Peyer's patch (tissue), 4 donors: ENCODE measurements around the gene POLR2J2.
"Not testable (repeated sequence)": the region's sequence is repeated elsewhere in the genome, so short reads cannot be mapped to it uniquely, and the experiment has no call there.

Experiments
- CTCF ChIP-seq, 6 experiments: fragments of 450-650 bp in 4 of 6; fragments of 200-600 bp in 2 of 6; sonication (generic) in 1 of 6; IDR thresholded peaks; one replicate each; pipeline ENCODE4 v1.5.1; 2017 to 2019; ENCODE audit warnings: antibody characterized with exemption in 6 of 6, mild to moderate bottlenecking in 3 of 6, moderate library complexity in 1 of 6
- POLR2A ChIP-seq, 2 donors: fragments of 450-650 bp; IDR thresholded peaks; one replicate each; pipeline ENCODE4 v1.5.1; 2017; ENCODE audit warnings: antibody characterized with exemption in 2 of 2, mild to moderate bottlenecking in 2 of 2, moderate library complexity in 2 of 2

- TF ChIP-seq CTCF, POLR2A (IDR thresholded peaks at IDR 0.05): not testable (repeated sequence)
These were observed 27.7 kb upstream of the POLR2J2 start for GRCh38 chr7:102698962-102699750.
